Brain pericyte (primary cell): ENCODE data around the gene AKR1C8.
"Not testable (repeated sequence)": the region's sequence is repeated elsewhere in the genome, so short reads cannot be mapped to it uniquely, and the experiment has no call there.

Experiments used
- DNase-seq: peaks from one replicate; pipeline ENCODE4 v3.0.0-alpha.2; 2012; ENCODE audit warnings: low read depth, low spot score

Gene AKR1C8

DNA sequence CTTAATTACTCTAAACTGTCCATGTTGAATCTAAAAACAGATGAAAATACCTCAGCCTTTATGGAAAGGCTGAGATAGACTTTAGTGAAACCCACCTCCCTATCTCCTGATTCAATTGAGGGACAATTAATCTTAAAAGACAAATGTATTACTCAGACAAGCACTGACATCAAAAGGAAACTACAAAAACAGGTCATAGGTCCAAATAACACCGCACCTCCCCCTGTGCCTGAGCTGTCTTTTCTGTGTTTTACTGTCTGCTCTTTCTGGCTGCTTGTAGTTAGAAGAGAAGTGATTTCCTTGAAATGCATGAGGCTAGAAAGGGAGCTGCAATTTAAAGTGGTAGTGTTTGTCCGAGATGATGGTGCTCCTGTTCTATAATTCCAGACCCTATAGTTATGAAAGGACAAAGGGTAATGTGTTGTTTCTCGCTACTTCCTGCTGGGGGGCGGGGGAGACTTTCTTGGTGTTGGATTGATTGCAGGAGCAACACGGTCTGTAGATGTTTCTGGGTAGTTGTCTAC, 16.0 kb downstream of the AKR1C8 start:
- no peak for DNase-seq

GRCh38 chr10:5165738-5166137, 19.2 kb downstream of the AKR1C8 start:
- DNase-seq: no peak

DNA sequence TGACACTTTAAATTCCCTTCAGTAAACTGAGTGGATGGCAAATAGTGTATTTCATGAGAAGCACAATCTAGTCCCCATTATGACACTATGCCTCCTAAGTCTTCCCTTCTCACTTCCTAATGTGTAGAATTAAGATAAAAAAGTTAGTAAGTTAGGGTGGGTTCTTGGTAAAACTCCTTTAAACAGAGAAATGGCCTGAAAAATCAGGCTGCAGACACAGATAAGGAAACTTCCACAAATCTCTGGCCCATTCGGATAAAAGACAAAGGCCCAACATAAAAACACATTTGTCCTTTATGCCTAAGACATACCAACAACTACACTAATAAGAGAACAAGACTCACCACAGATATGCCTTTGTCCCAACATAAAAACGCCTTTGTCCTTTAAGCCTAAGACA, 21.5 kb downstream of the AKR1C8 start:
- DNase-seq: no peak

- no peak for DNase-seq
Observed at GRCh38 chr10:5159126-5159525, 25.8 kb downstream of the AKR1C8 start.

GRCh38 chr10:5157501-5157900, 27.4 kb downstream of the AKR1C8 start:
- DNase-seq: no peak

- no peak for DNase-seq
Observed at GRCh38 chr10:5155951-5156350, 29.0 kb downstream of the AKR1C8 start.

GRCh38 chr10:5151076-5151475, 33.9 kb downstream of the AKR1C8 start:
- DNase-seq: no peak

DNA sequence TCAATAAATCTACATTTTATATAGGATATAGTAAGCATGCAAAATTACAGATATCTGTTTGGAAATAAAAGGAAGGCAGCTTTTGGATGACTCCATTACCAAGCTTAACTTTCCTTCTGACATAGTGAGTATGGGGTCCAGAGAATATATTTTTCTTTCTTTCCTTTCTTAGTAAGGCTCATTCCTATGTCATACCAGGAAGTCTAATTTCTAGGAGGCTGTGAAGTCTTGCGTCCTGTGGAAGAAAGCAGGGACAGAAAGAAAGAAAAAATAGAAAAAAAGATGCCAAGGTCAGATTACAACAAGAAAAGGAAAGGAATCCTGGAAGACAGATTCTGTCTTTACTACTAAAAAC, 36.3 kb downstream of the AKR1C8 start:
- no peak for DNase-seq

- no peak for DNase-seq
Observed at GRCh38 chr10:5147981-5148677, 36.8 kb downstream of the AKR1C8 start.

DNA sequence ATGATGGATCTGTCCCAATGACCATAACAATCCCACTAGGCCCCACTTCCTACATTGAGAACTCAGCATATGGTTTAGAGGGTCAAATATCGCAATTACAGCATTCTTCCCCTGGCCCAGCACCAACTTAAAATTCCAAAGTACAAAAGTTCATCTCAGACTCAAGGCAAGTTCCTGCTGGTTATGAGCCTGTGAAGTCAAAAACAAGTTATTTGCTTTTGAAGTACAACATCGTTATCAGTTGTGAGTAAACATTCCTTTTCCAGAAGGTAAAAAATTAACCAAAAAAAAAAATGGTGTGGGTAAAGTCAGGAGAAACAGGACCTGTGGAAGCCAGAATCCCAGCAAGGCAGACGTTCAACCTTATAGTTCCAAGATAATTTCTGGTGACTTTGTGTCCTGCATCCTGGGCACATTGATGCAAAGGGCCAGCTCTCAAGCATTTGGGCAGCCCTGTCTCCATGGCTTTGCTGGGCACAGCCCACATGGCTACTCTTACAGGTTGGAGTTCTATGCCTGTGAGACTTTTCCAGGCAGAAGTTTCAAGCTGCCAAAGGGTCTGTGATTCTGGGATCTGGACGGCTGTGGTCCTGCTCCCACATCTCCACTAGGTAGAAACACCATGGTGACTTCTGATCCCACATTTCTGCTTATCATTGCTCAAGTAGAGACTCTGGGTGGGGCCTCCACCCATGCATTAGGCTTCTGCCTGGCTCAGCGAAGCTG, 37.5 kb downstream of the AKR1C8 start:
- DNase-seq: no peak

GRCh38 chr10:5146920-5147254, 38.1 kb downstream of the AKR1C8 start:
- no peak for DNase-seq

DNA sequence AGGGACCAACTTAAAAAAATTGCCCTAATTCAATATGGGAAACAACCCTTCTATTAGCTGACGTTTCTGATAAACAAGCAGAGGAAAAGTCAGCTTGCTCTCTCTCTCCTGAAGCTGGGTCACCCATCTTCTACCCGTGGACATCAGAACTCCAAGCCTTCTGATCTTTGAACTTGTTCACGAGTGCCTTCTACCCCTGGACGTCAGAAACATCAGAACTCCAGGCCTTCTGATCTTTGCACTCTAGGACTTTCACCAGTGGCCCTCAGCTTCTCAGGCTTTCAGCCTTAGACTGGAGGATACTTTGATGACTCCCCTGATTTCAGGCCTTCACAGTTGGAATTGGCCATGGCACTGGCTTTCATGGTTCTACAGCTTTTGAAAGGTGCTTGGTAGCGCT, 41.8 kb downstream of the AKR1C8 start:
- no peak for DNase-seq

DNA sequence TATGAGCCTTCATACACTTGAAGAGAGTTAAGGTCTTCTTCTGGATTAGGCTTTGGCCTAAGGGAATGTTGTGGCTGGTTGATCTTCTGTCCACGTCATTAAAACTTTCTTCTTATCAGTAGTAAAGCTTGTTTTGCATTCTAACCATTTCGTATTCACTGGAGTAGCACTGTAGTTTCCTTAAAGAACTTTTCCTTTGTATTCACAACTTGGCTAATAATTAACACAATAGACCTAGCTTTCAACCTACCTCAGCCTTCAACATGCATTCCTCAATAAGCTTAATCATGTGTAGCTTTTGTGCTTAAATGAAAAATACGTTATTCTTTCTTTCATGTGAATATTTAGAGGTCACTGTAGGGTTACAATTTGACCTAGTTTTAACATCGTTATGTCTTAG, 42.8 kb downstream of the AKR1C8 start:
- DNase-seq: no peak

GRCh38 chr10:5137699-5138098, 47.3 kb downstream of the AKR1C8 start:
- DNase-seq: not testable (repeated sequence)

DNA sequence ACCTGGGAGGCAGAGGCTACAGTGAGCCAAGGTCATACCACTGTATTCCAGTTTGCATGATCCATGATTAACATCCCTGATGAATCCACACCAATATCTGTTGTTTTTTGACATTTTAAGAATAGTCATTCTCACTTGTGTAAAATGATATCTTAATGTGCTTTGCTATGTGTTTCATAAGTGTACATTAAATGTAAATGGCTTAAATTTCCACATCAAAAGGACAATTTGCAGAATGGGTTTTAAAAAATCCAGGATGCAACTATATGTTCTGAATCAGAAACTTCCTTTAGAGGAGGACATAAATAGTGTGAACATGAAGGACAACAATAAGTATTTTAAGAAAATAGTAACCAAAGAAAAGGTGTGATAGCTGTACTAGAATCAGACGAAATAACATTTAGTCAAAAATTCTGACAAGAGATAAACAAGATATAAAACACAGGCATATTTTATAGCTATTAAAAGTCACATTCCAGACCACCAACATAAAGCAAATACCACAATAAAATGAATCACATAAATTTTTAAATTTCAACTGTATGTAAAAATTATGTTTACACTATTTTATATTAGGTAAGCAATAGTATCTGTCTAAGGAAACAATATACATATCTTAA, 48.4 kb downstream of the AKR1C8 start:
- DNase-seq: no peak

GRCh38 chr10:5135581-5135980, 49.4 kb downstream of the AKR1C8 start:
- no peak for DNase-seq

- DNase-seq: no peak
Observed at GRCh38 chr10:5125315-5126044, 59.5 kb downstream of the AKR1C8 start.

DNA sequence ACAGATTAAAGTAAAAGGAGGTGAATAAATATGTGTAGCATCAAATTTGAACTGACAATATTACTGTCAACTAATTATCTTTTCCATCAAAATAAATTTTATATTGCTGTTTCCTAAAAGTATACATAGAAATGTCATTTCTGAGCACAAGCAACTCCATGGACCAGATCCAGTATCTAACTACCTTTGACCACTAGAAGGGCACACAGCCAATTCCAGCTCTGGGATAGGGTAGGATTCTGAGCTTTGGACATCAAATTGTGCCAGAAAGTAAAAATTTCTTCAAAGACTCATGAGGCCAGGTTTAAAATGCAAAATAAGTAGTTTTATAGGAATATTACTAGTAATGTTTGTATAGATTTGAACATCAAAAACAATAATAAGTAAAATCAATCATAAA, 61.1 kb downstream of the AKR1C8 start:
- no peak for DNase-seq

GRCh38 chr10:5119997-5120396, 65.0 kb downstream of the AKR1C8 start:
- DNase-seq: not testable (repeated sequence)

- DNase-seq: no peak
Observed at GRCh38 chr10:5117026-5117425, 67.9 kb downstream of the AKR1C8 start.

DNA sequence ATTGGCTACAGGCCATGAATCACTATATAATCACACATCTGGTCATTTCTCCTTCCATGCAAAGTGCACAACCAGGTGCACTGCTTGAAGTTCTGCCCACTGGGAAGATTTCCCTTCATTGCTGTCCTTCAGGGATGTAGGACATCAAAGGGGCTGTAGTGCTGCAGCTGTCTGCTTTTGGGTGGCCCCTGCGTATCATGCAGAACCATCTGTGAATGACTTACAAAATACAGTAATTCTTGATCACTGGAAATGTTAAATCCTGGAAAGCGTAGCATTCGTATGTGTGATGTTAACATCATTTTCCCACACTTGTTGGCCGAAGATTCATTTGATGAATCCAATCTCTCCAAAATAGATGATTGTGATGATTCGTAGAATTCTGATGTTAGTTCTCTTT, 68.3 kb downstream of the AKR1C8 start:
- DNase-seq: no peak

DNA sequence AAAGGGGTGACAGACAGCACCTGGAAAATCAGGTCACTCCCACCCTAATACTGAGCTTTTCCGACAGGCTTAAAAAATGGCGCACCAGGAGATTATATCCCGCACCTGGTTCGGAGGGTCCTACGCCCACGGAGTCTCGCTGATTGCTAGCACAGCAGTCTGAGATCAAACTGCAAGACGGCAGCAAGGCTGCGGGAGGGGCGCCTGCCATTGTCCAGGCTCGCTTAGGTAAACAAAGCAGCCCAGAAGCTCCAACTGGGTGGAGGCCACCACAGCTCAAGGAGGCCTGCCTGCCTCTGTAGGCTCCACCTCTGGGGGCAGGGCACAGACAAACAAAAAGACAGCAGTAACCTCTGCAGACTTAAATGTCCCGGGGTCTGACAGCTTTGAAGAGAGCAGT, 75.1 kb downstream of the AKR1C8 start:
- not testable (repeated sequence) for DNase-seq
